Upper lobe of left lung (tissue), 6 donors: ENCODE results near the gene NFE2L1. TPM values are rescaled to one million over a fixed set of nuclear protein-coding genes. Genes with fewer than 3 reads are reported as not detected.

Source experiments
- ATAC-seq, 2 donors: fragments of 200-7000 bp; cut with Tn5 transposase; one replicate each; pipeline ENCODE4 v1.9.1; 2022; ENCODE audit warnings: mild to moderate bottlenecking in 2 of 2, moderate library complexity in 2 of 2; ENCODE audit not compliant: low FRiP score in 2 of 2
- DNase-seq, 2 donors: peaks; one replicate each; pipeline ENCODE4 v3.0.0-alpha.2; 2019 to 2020
- H3K27ac ChIP-seq, 4 donors: fragments of 200-600 bp; sonication (generic); one replicate each; pipeline ENCODE4 v1.5.1; 2016 to 2019
- H3K27me3 ChIP-seq, 4 donors: fragments of 200-600 bp; sonication (generic); one replicate each; pipeline ENCODE4 v1.5.1; 2017 to 2019
- H3K36me3 ChIP-seq, 4 donors: fragments of 200-600 bp; sonication (generic); one replicate each; pipeline ENCODE4 v1.5.1; 2016 to 2019
- H3K4me1 ChIP-seq, 4 donors: fragments of 200-600 bp; sonication (generic); one replicate each; pipeline ENCODE4 v1.5.1; 2018 to 2019
- H3K4me3 ChIP-seq, 4 donors: fragments of 200-600 bp; sonication (generic); one replicate each; pipeline ENCODE4 v1.5.1; 2017 to 2019; ENCODE audit warnings: mild to moderate bottlenecking in 2 of 4, moderate library complexity in 1 of 4
- H3K9me3 ChIP-seq, 4 donors: fragments of 200-600 bp; sonication (generic); one replicate each; pipeline ENCODE4 v1.5.1; 2018 to 2019
- CTCF ChIP-seq, 6 experiments: fragments of 450-650 bp in 4 of 6; fragments of 200-600 bp in 2 of 6; sonication (generic) in 2 of 6; IDR thresholded peaks; one replicate each; pipeline ENCODE4 v1.5.1; 2016 to 2019; ENCODE audit warnings: antibody characterized with exemption in 6 of 6
- EP300 ChIP-seq, 4 donors: sonication (generic); formaldehyde crosslinking; IDR thresholded peaks; one replicate each; pipeline ENCODE4 v1.5.1; 2017; ENCODE audit warnings: antibody characterized with exemption in 4 of 4, control low read depth in 2 of 4
- POLR2A ChIP-seq, 4 donors: fragments of 450-650 bp; IDR thresholded peaks; one replicate each; pipeline ENCODE4 v1.5.1; 2016 to 2017; ENCODE audit warnings: antibody characterized with exemption in 4 of 4, mild to moderate bottlenecking in 2 of 4
- POLR2AphosphoS5 ChIP-seq, 2 donors: sonication (generic); formaldehyde crosslinking; IDR thresholded peaks; one replicate each; pipeline ENCODE4 v1.5.1; 2017; ENCODE audit warnings: antibody characterized with exemption in 2 of 2
- WGBS, 2 donors: methylation state at CpG; one replicate each; pipeline ENCODE4 v1.1.5; 2017 to 2018; 5-methylcytosine and 5-hydroxymethylcytosine counted together
- total RNA-seq, 6 donors: library from RNA; depleted of rRNA in 4 of 6; stranded (reverse); fragments of >200 nt in 4 of 6; gene quantifications; one replicate each; pipeline versions ENCODE4 v1.1.0 to v1.2.1, GENCODE V29; 2016 to 2021
- donor health status: DM: no; HTN: no; CAD: no; lungs with moderate emphysema.
- donor health status: DM: no; HTN: yes; CAD: no; lungs with severe emphysema.

NFE2L1 gene
- total RNA-seq, 6 donors from 2014 or later, result 105 to 203 (median 148) TPM

- Histone ChIP-seq H3K27me3 (no peaks in the 10 kb centered on the region), H3K36me3 (peaks cover 38 to 91% (median 81%) of the 10 kb centered on the region in 4 donors), H3K4me1 (peaks cover 5 to 10% (median 7%) of the 10 kb centered on the region in 4 donors), H3K4me3 (no peak overlapping the region), H3K27ac (no peak overlapping the region), H3K9me3 (no peaks in the 10 kb centered on the region)
- no peak for TF ChIP-seq POLR2AphosphoS5 (IDR thresholded peaks at IDR 0.05)
- TF ChIP-seq POLR2A (IDR thresholded peaks at IDR 0.05), result no peak
- TF ChIP-seq CTCF (IDR thresholded peaks at IDR 0.05), result no peak
- no peak for TF ChIP-seq EP300 (IDR thresholded peaks at IDR 0.05)
- DNase-seq, result peak in 1 of 2 donors; percentile 34
- no peak for ATAC-seq
- 71 to 79% methylated on average over 5 to 7 of the region's 7 CpGs for WGBS, 2 donors
These were observed 12.1 kb downstream of the NFE2L1 start for GRCh38 chr17:48060249-48060648.

- DNase-seq (no peak), ATAC-seq (no peak)
- no peaks in the 10 kb centered on the region for H3K9me3 ChIP-seq
- TF ChIP-seq POLR2A (IDR thresholded peaks at IDR 0.05), result no peak
- TF ChIP-seq EP300 (IDR thresholded peaks at IDR 0.05), result no peak
- no peak for TF ChIP-seq POLR2AphosphoS5 (IDR thresholded peaks at IDR 0.05)
- TF ChIP-seq CTCF (IDR thresholded peaks at IDR 0.05), result no peak
- H3K27ac ChIP-seq, result no peak overlapping the region
- peaks cover 30 to 89% (median 63%) of the 10 kb centered on the region in 4 donors for H3K36me3 ChIP-seq
- no peaks in the 10 kb centered on the region for H3K27me3 ChIP-seq
- whole genome bisulfite sequencing, 2 donors, result 96 to 100% methylated on average over 6 to 7 of the region's 7 CpGs
- no peak overlapping the region for H3K4me3 ChIP-seq
- peaks cover 0 to 7% (median 5%) of the 10 kb centered on the region in 4 donors for H3K4me1 ChIP-seq
These were observed 14.1 kb downstream of the NFE2L1 start for GRCh38 chr17:48062273-48062672.

GRCh38 chr17:48064638-48065037, 16.5 kb downstream of the NFE2L1 start:
- Histone ChIP-seq H3K36me3 (peaks cover 11 to 88% (median 53%) of the 10 kb centered on the region in 4 donors), H3K4me3 (no peak overlapping the region), H3K9me3 (no peaks in the 10 kb centered on the region), H3K4me1 (peaks cover 0 to 8% (median 6%) of the 10 kb centered on the region in 4 donors), H3K27me3 (no peaks in the 10 kb centered on the region), H3K27ac (no peak overlapping the region)
- ATAC-seq (no peak), DNase-seq (no peak)
- 85 to 90% methylated on average over 3 of the region's 3 CpGs for WGBS, 2 donors
- TF ChIP-seq POLR2A (IDR thresholded peaks at IDR 0.05), result no peak
- no peak for TF ChIP-seq POLR2AphosphoS5 (IDR thresholded peaks at IDR 0.05)
- no peak for TF ChIP-seq EP300 (IDR thresholded peaks at IDR 0.05)
- TF ChIP-seq CTCF (IDR thresholded peaks at IDR 0.05), result no peak

GRCh38 chr17:48066192-48066591, 18.0 kb downstream of the NFE2L1 start:
- Histone ChIP-seq H3K36me3 (peaks cover 10 to 89% (median 50%) of the 10 kb centered on the region in 4 donors), H3K4me3 (no peak overlapping the region), H3K27me3 (no peaks in the 10 kb centered on the region), H3K27ac (no peak overlapping the region), H3K4me1 (peaks cover 0 to 8% (median 3%) of the 10 kb centered on the region in 4 donors), H3K9me3 (no peaks in the 10 kb centered on the region)
- ATAC-seq, result no peak
- TF ChIP-seq CTCF (IDR thresholded peaks at IDR 0.05), result no peak
- no peak for TF ChIP-seq POLR2A (IDR thresholded peaks at IDR 0.05)
- 73 to 74% methylated on average over 1 of the region's 1 CpG for WGBS, 2 donors
- no peak for DNase-seq

GRCh38 chr17:48066656-48067055, 18.5 kb downstream of the NFE2L1 start:
- Histone ChIP-seq H3K4me3 (no peak overlapping the region), H3K4me1 (peaks cover 0 to 8% (median 3%) of the 10 kb centered on the region in 4 donors), H3K36me3 (peaks cover 10 to 89% (median 52%) of the 10 kb centered on the region in 4 donors), H3K27me3 (no peaks in the 10 kb centered on the region), H3K27ac (no peak overlapping the region), H3K9me3 (no peaks in the 10 kb centered on the region)
- ATAC-seq (no peak), DNase-seq (no peak)
- TF ChIP-seq POLR2AphosphoS5 (IDR thresholded peaks at IDR 0.05) (no peak), EP300 (IDR thresholded peaks at IDR 0.05) (no peak), CTCF (IDR thresholded peaks at IDR 0.05) (no peak), POLR2A (IDR thresholded peaks at IDR 0.05) (no peak)
- 68 to 82% methylated on average over 1 of the region's 1 CpG for WGBS, 2 donors
